ENCODE data around the gene KIF21A. TPM values are rescaled to one million over a fixed set of nuclear protein-coding genes. Genes with fewer than 3 reads are reported as not detected.
"Not testable (repeated sequence)": the region's sequence is repeated elsewhere in the genome, so short reads cannot be mapped to it uniquely, and the experiment has no call there.

KIF21A gene
- total RNA-seq, 2 experiments from 2014 or later: 1.1 TPM; not detected in 1

GRCh38 chr12:39296496-39296895, 146.4 kb downstream of the KIF21A start:
- Histone ChIP-seq H3K79me2 (ENCODE audit: insufficient read depth, low read depth, low read length) (no peaks in the 10 kb centered on the region), H3K4me3 (ENCODE audit: low read depth, low read length, poor library complexity, severe bottlenecking) (no peak overlapping the region), H4K20me1 (ENCODE audit: insufficient read depth, low read length) (no peaks in the 10 kb centered on the region), H2AFZ (ENCODE audit: low read length) (no peak overlapping the region), H3K9me2 (ENCODE audit: insufficient read depth, low read length) (no peaks in the 10 kb centered on the region), H3K4me1 (ENCODE audit: insufficient read depth, low read length, poor library complexity, severe bottlenecking) (no peaks in the 10 kb centered on the region), H3K4me2 (ENCODE audit: low read length) (no peak overlapping the region), H3K9me3 (ENCODE audit: low read length) (no peaks in the 10 kb centered on the region), H3K27ac (ENCODE audit: low read depth, low read length, poor library complexity, severe bottlenecking) (no peak overlapping the region), H3K36me3 (ENCODE audit: insufficient read depth, low read length) (no peaks in the 10 kb centered on the region)
- POLR2A ChIA-PET: interaction anchor here (0.6 kb wide), 1 partner anchor 208 kb away, joined by 6 read pairs; no protein-coding TSS in a partner anchor
- no peak for DNase-seq (ENCODE audit: low spot score)
- no peak for TF ChIP-seq EZH2phosphoT487 (IDR thresholded peaks at IDR 0.05; ENCODE audit: borderline replicate concordance, low read depth, low read length)
- no peak for TF ChIP-seq CTCF (conservative IDR thresholded peaks at IDR 0.05; ENCODE audit: low read length)
- CTCF ChIA-PET (ENCODE audit: unreplicated experiment): no interaction called here
- intact Hi-C loops (cut with micrococcal nuclease; ENCODE audit: unreplicated experiment): no loop called here
- BruUV-seq (replicated peaks): no TSS peak

- H3K9me3 ChIP-seq (ENCODE audit: low read length); H3K79me2 ChIP-seq (ENCODE audit: insufficient read depth, low read depth, low read length); DNase-seq (ENCODE audit: low spot score); H4K20me1 ChIP-seq (ENCODE audit: insufficient read depth, low read length); CTCF ChIA-PET (ENCODE audit: unreplicated experiment); H2AFZ ChIP-seq (ENCODE audit: low read length); H3K4me3 ChIP-seq (ENCODE audit: low read depth, low read length, poor library complexity, severe bottlenecking); intact Hi-C loops (cut with micrococcal nuclease; ENCODE audit: unreplicated experiment); BruUV-seq (replicated peaks); H3K4me2 ChIP-seq (ENCODE audit: low read length); H3K36me3 ChIP-seq (ENCODE audit: insufficient read depth, low read length); H3K4me1 ChIP-seq (ENCODE audit: insufficient read depth, low read length, poor library complexity, severe bottlenecking); H3K9me2 ChIP-seq (ENCODE audit: insufficient read depth, low read length); POLR2A ChIA-PET; H3K27ac ChIP-seq (ENCODE audit: low read depth, low read length, poor library complexity, severe bottlenecking): not testable (repeated sequence)
These were observed 147.3 kb downstream of the KIF21A start for GRCh38 chr12:39295593-39295992.

GRCh38 chr12:39294715-39295114, 148.2 kb downstream of the KIF21A start:
- Histone ChIP-seq H3K4me3 (ENCODE audit: low read depth, low read length, poor library complexity, severe bottlenecking) (no peak overlapping the region), H4K20me1 (ENCODE audit: insufficient read depth, low read length) (no peaks in the 10 kb centered on the region), H3K4me2 (ENCODE audit: low read length) (no peak overlapping the region), H3K4me1 (ENCODE audit: insufficient read depth, low read length, poor library complexity, severe bottlenecking) (no peaks in the 10 kb centered on the region), H3K9me2 (ENCODE audit: insufficient read depth, low read length) (no peaks in the 10 kb centered on the region), H3K9me3 (ENCODE audit: low read length) (no peaks in the 10 kb centered on the region), H3K36me3 (ENCODE audit: insufficient read depth, low read length) (no peaks in the 10 kb centered on the region), H3K79me2 (ENCODE audit: insufficient read depth, low read depth, low read length) (no peaks in the 10 kb centered on the region), H3K27ac (ENCODE audit: low read depth, low read length, poor library complexity, severe bottlenecking) (no peak overlapping the region), H2AFZ (ENCODE audit: low read length) (no peak overlapping the region)
- no peak for DNase-seq (ENCODE audit: low spot score)
- ChIA-PET POLR2A (interaction anchor here (0.8 kb wide), 1 partner anchor 22 kb away, joined by 4 read pairs; no protein-coding TSS in a partner anchor), CTCF (ENCODE audit: unreplicated experiment) (no interaction called here)
- intact Hi-C loops (cut with micrococcal nuclease; ENCODE audit: unreplicated experiment): no loop called here
- TF ChIP-seq EZH2phosphoT487 (IDR thresholded peaks at IDR 0.05; ENCODE audit: borderline replicate concordance, low read depth, low read length): no peak
- TF ChIP-seq CTCF (conservative IDR thresholded peaks at IDR 0.05; ENCODE audit: low read length): no peak
- BruUV-seq (replicated peaks): no TSS peak

Data from OCI-LY7 (cell line).